Ectodermal cell (in vitro differentiated cells): ENCODE data around the gene LGALSL.

Experiments used
- H3K27ac ChIP-seq: 2 replicates; pipeline ENCODE4 v1.7.0; 2013; ENCODE audit warnings: mild to moderate bottlenecking, low read depth, low read length; ENCODE audit not compliant: insufficient read depth, poor library complexity, severe bottlenecking
- H3K27me3 ChIP-seq: 2 replicates; pipeline ENCODE4 v1.7.0; 2013; ENCODE audit warnings: mild to moderate bottlenecking, low read length; ENCODE audit not compliant: insufficient read depth, control insufficient read depth, poor library complexity, severe bottlenecking
- H3K36me3 ChIP-seq: one replicate; pipeline ENCODE4 v1.7.0; 2013; ENCODE audit warnings: low read length; ENCODE audit not compliant: control insufficient read depth, insufficient read depth
- H3K4me1 ChIP-seq: one replicate; pipeline ENCODE4 v1.7.0; 2013; ENCODE audit warnings: low read length; ENCODE audit not compliant: control insufficient read depth, insufficient read depth
- H3K4me3 ChIP-seq: 2 replicates; pipeline ENCODE4 v1.7.0; 2013; ENCODE audit warnings: low read depth, low read length, control low read depth; ENCODE audit not compliant: insufficient read depth
- H3K9me3 ChIP-seq: 2 replicates; pipeline ENCODE4 v1.7.0; 2013; ENCODE audit warnings: mild to moderate bottlenecking, low read length, moderate library complexity; ENCODE audit not compliant: control insufficient read depth
- WGBS, 2 experiments: methylation state at CpG; one replicate each; pipeline ENCODE4 v1.1.7; 2013; ENCODE audit warnings: missing lambda C conversion rate in 2 of 2; 5-methylcytosine and 5-hydroxymethylcytosine counted together

The LGALSL gene

GRCh38 chr2:64481665-64482064 lies 27.7 kb downstream of the LGALSL start:
- Histone ChIP-seq H3K4me1 (no peaks in the 10 kb centered on the region), H3K4me3 (no peak overlapping the region), H3K36me3 (no peaks in the 10 kb centered on the region), H3K27ac (no peak overlapping the region), H3K27me3 (no peaks in the 10 kb centered on the region), H3K9me3 (no peaks in the 10 kb centered on the region)
- 93 to 97% methylated on average over 5 of the region's 5 CpGs for WGBS, 2 experiments

- Histone ChIP-seq H3K27ac (no peak overlapping the region), H3K9me3 (no peaks in the 10 kb centered on the region), H3K4me3 (no peak overlapping the region), H3K27me3 (no peaks in the 10 kb centered on the region), H3K36me3 (no peaks in the 10 kb centered on the region), H3K4me1 (no peaks in the 10 kb centered on the region)
- 90% methylated on average over 1 of the region's 1 CpG for WGBS, 2 experiments
These were observed 28.3 kb downstream of the LGALSL start for GRCh38 chr2:64482243-64482642.

- Histone ChIP-seq H3K4me3 (no peak overlapping the region), H3K27ac (no peak overlapping the region), H3K27me3 (no peaks in the 10 kb centered on the region), H3K36me3 (no peaks in the 10 kb centered on the region), H3K4me1 (no peaks in the 10 kb centered on the region), H3K9me3 (no peaks in the 10 kb centered on the region)
- WGBS, 2 experiments: 37 to 45% methylated on average over 5 of the region's 5 CpGs
These were observed 29.0 kb downstream of the LGALSL start for GRCh38 chr2:64482765-64483504.

GRCh38 chr2:64485331-64485730 lies 31.4 kb downstream of the LGALSL start:
- WGBS, 2 experiments: 86 to 89% methylated on average over 4 of the region's 4 CpGs
- H3K27ac ChIP-seq: no peak overlapping the region

GRCh38 chr2:64485961-64486360 lies 32.0 kb downstream of the LGALSL start:
- H3K4me1 ChIP-seq: no peaks in the 10 kb centered on the region
- H3K9me3 ChIP-seq: no peaks in the 10 kb centered on the region
- H3K27ac ChIP-seq: no peak overlapping the region
- H3K36me3 ChIP-seq: no peaks in the 10 kb centered on the region
- no peaks in the 10 kb centered on the region for H3K27me3 ChIP-seq
- 78 to 79% methylated on average over 8 of the region's 8 CpGs for WGBS, 2 experiments
- no peak overlapping the region for H3K4me3 ChIP-seq

More at GRCh38 chr2:64485331-64485730, 31.4 kb downstream of the LGALSL start:
- H3K36me3 ChIP-seq: no peaks in the 10 kb centered on the region
- no peaks in the 10 kb centered on the region for H3K4me1 ChIP-seq
- no peaks in the 10 kb centered on the region for H3K27me3 ChIP-seq
- H3K9me3 ChIP-seq: no peaks in the 10 kb centered on the region
- H3K4me3 ChIP-seq: no peak overlapping the region

- WGBS, 2 experiments: 82 to 84% methylated on average over 9 of the region's 10 CpGs
- no peaks in the 10 kb centered on the region for H3K27me3 ChIP-seq
- H3K27ac ChIP-seq: no peak overlapping the region
- no peaks in the 10 kb centered on the region for H3K36me3 ChIP-seq
- H3K4me1 ChIP-seq: no peaks in the 10 kb centered on the region
- no peak overlapping the region for H3K4me3 ChIP-seq
- H3K9me3 ChIP-seq: no peaks in the 10 kb centered on the region
These were observed 33.5 kb downstream of the LGALSL start for GRCh38 chr2:64487256-64488049.

- WGBS, 2 experiments: 49 to 50% methylated on average over 20 of the region's 20 CpGs
- Histone ChIP-seq H3K4me1 (no peaks in the 10 kb centered on the region), H3K9me3 (no peaks in the 10 kb centered on the region), H3K27me3 (no peaks in the 10 kb centered on the region), H3K27ac (no peak overlapping the region), H3K4me3 (no peak overlapping the region), H3K36me3 (no peaks in the 10 kb centered on the region)
These were observed 34.4 kb downstream of the LGALSL start for GRCh38 chr2:64488050-64488974.

GRCh38 chr2:64489081-64489751 lies 35.3 kb downstream of the LGALSL start:
- Histone ChIP-seq H3K36me3 (no peaks in the 10 kb centered on the region), H3K9me3 (no peaks in the 10 kb centered on the region), H3K27ac (no peak overlapping the region), H3K27me3 (no peaks in the 10 kb centered on the region), H3K4me3 (no peak overlapping the region), H3K4me1 (no peaks in the 10 kb centered on the region)
- WGBS, 2 experiments: 81 to 84% methylated on average over 5 of the region's 5 CpGs

GRCh38 chr2:64491426-64491825 lies 37.5 kb downstream of the LGALSL start:
- Histone ChIP-seq H3K4me3 (no peak overlapping the region), H3K27me3 (no peaks in the 10 kb centered on the region), H3K4me1 (no peaks in the 10 kb centered on the region), H3K27ac (no peak overlapping the region), H3K36me3 (no peaks in the 10 kb centered on the region), H3K9me3 (no peaks in the 10 kb centered on the region)
- 88 to 96% methylated on average over 4 of the region's 4 CpGs for WGBS, 2 experiments
